Measurements from ENCODE around the gene LPP.
A peak's percentile ranks its signal among the peaks of the same experiment; 100 is the strongest.

LPP gene

DNA sequence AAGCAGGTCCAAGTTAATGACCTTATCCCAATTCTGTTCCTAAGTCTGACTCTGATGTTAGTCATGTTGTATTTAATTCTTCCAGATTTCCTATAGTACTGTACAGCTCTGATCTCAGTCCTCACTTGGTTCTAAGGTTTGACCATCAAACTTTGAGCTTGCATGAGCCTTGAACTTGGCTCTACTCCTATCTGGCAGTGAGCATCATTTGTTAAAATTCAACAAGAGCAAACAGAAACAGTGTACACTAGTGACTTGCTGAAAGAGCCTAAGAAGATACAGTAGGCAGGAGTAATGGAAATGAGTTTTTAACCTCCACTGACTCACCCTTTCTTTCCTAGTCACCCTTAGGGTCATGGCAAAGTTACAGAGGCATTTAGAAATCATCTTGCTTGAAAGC is 566.7 kb downstream of the LPP start:
- no peak for DNase-seq (ENCODE audit: low read depth)

GRCh38 chr3:188721312-188721711 is 567.4 kb downstream of the LPP start:
- no peak for DNase-seq (ENCODE audit: low read depth)

DNA sequence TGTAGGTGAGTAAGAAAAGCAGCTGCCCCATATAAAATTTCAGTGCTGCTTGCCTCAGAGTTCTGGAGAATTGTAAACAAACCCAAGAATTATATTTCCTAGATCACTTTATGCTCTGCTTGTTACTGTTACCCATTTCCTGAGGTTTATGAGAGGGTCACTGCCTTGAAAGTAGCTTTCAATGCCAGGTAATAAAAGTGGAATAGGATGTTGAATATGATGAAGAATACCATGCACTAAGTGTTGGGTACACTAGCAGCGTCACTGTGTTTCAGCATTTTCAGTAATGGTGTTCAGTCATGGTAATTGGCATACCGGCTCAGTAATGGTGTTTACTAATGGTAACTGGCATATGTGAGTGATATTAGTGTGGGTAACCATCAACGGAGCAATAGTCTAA is 568.0 kb downstream of the LPP start:
- no peak for DNase-seq (ENCODE audit: low read depth)

DNA sequence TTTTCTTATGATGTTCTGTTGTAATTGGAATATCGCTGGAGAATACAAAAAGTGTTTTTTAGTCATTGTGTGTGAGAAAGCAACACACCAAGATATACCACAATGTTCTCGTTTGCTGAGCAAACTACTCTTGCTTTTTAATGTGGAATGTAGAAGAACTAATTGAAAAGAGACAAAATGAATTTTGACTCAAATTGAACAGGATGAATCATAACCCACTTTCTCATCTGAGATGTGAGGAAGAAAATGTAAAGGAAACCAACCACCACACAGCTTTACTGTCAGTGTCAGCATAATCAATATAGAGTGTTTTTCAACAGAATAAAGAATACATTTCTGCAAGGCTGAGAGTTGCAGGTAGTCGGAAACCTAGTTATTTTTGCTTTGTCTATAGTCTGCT is 569.0 kb downstream of the LPP start:
- no peak for DNase-seq (ENCODE audit: low read depth)

DNA sequence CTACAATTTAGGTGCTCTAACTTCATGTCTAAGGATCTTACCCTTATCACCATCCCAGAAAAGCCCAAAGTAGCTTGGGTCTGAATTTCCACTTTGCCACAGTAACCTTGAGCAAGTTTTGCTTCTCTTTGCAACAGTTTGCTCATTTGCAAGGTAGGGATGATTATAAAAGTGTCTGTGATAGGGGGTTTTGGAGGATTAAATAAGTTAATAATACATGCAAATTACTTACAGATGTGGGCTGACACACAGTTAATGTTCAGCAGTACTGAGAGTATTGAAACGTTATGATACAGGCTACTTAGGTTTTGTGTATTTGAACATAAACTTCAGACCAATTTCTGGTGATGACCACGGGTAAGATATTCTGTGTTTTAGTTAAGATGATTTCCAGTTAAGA is 573.1 kb downstream of the LPP start:
- DNase-seq (ENCODE audit: low read depth) = no peak

DNA sequence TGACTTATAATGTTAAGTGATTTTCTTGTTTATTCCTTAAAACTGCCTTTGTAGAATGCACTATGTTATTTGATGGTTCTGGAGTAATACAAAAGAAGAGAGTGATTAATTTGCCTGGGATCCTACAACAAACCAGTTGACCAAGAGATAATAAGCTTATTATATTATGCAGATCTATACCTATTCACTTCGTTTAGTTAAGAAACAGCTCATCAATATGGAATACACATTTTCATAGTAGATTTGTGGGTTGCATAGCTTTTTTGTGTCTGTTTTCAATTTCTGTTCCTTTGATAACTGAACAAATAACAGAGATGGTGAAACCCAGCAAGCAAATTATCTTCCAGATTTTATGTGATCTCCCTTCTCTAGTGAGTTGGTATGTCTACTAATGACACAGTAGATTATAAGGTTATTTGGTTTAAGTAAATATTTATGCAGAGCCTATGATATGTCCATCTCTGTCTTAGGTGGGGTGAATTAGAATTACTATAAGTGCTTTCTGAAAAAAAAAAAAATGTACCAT is 574.5 kb downstream of the LPP start:
- no peak for DNase-seq (ENCODE audit: low read depth)

DNA sequence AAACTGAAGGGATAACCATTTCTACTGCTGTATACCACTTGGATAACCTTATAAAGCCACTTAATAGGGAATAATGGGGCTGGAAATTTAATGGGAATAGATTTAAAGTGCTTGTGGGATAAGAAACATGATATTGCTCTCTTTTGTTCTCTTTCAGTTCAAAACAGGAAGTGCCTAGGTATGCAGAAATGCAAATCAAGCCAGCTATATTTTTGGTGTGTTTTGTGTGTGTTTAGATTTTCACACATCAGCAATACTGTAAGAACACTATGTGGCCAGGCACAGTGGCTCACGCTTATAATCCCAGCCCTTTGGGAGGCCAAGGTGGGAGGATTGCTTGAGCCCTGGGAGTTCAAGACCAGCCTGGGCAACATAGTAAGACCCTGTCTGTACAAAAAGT is 575.5 kb downstream of the LPP start:
- DNase-seq (ENCODE audit: low read depth) = no peak

GRCh38 chr3:188734395-188734794 is 580.4 kb downstream of the LPP start:
- no peak for DNase-seq (ENCODE audit: low read depth)

- no peak for DNase-seq (ENCODE audit: low read depth)
Observed at GRCh38 chr3:188739511-188739910, 585.6 kb downstream of the LPP start.

GRCh38 chr3:188740010-188740409 is 586.1 kb downstream of the LPP start:
- DNase-seq (ENCODE audit: low read depth) = no peak

GRCh38 chr3:188742755-188743550 is 589.0 kb downstream of the LPP start:
- DNase-seq (ENCODE audit: low read depth) = no peak

- DNase-seq (ENCODE audit: low read depth) = no peak
Observed at GRCh38 chr3:188744166-188744565, 590.2 kb downstream of the LPP start.

DNA sequence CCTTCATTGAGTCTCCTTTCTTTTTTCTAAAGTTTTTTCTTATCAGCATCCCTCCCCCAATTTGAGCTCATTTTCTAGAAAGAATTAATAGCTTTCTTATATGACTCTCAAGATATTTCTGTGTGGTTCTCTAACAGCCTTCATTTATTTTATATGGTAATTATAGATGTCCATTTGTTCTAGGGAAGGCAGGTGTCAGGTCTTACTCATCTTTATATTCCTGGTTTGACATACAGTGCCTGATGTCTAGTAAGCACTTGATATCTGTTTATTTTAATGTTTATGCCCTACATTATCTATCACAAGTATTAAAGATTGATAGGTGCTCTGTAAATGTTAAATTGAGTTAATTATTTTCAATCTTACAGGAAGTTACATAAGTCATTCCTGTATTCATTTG is 591.1 kb downstream of the LPP start:
- no peak for DNase-seq (ENCODE audit: low read depth)

DNA sequence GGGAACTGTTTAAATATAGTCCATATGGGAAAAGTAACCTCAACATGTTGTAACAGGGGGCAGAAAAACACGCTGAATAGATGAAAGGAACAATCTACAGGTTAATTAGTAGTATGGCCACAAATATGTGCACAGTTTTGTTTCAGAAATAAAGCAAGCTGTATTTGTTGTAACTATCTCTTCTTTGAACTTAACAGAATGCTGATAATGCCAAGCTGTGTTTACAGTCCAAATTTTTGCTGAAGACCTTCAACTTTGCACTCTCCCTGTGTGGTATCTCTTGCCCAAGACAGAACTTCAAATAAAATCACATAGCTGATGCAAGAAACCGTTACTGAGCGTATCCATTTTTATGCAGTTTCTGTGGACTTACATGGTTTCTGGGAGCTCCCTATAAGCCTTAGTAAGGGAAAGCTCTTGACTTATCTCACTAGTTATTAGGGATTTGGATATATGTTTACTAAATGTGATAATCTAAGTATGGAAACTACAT is 592.4 kb downstream of the LPP start:
- DNase-seq (ENCODE audit: low read depth) = no peak

DNA sequence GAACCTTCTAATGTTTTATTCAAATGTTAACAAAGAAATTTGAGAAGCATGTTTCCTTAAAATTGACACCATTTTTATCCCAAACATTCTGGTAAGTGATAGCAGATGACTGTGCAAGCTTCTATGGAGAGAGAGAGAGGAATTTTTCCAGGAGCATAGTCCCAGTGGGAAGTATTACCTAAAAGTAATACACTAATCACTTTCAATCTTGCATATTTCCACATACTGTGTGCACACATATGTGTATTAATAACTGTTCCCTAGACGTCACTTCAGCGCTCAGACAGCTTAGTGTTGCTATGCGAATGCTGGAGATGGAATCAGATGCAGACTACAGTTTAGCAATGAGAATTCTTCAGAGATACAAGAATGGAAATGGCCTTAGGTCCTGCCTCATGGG is 593.5 kb downstream of the LPP start:
- DNase-seq (ENCODE audit: low read depth) = no peak

DNA sequence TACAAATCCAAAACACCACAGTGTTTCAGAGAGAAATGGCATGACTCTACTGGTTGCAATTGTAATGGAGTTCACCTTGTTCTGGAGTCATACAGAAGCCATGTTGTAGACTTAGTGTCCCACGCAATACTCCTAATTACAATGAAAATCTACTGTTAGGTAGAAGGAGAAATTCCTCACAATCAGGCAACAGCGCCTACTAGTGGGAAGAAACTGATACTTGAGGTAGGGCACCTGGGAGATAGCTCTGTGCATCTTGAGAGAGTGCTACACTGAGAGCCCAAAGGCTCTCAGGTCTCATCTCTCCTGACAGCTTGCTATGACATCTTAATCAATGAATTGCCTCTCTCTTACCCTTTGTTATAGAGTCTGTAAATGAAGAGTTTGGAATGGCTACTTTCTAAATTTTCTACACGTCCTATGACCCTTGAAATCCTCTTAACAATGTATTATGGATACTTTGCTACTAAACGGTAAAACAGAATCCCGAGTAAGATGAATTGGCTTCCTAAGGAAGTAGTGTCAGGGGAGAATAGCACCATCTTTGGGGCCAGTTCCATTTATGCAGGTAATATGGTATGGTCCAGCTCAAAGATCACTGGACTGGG is 595.2 kb downstream of the LPP start:
- DNase-seq (ENCODE audit: low read depth) = peak; percentile 3

GRCh38 chr3:188749830-188750229 is 595.9 kb downstream of the LPP start:
- DNase-seq (ENCODE audit: low read depth) = no peak

DNA sequence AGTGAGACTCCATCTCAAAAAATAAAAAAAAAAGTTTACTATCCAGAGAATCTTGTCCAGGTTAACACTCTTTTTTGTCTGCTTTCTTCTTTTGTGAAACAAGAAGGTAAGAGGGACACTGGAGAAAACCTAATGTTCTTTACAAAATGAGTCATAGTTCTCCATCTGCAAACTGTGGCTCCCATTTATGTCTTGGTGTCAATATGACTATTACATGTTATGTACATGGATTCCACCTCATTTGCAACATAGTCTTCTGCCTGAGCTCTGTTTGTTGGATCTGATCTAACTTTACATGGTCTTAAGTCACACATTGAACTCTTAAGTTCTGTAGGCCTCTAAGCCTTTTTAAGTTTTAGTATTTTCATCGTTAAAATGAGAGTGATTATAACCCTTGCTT is 596.7 kb downstream of the LPP start:
- no peak for DNase-seq (ENCODE audit: low read depth)

GRCh38 chr3:188752850-188753249 is 598.9 kb downstream of the LPP start:
- DNase-seq (ENCODE audit: low read depth) = no peak

DNA sequence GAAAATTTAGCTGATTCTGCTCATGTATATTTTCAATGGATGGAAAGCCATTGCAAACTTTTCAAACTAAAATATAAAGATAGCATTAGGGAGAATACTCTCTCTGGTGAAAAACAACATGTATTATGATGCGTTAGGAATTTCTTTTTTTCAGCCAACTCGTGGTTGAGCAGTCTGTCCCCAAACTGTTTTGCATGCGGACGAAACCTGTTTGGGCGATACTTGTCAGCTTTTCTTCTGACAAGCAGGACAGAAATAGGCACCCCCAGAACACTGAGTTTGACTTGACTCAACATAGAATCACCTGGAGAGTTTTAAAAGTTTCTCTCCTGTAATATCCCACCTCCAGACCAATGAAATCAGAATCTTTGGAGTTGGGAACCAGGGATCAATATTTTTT is 600.3 kb downstream of the LPP start:
- no peak for DNase-seq (ENCODE audit: low read depth)

DNA sequence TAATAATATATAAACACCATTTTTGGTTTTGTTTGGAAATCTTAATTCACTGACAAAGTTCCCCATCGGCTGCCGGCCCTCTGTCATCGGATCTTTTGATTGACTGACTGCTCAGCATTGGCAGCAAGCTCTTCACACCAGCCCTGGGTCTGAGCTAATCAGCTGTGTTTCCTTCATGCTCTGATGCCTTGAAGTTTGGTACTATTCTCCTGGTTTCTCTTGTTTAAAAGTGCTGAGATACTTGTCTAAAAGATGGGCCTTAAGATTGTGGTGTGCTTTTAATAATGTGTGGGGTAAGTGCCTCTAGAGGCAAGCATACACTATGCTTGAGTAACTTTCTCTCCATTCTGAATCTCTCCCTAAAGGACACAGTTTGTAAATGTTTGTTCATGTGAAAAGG is 602.3 kb downstream of the LPP start:
- no peak for DNase-seq (ENCODE audit: low read depth)

DNA sequence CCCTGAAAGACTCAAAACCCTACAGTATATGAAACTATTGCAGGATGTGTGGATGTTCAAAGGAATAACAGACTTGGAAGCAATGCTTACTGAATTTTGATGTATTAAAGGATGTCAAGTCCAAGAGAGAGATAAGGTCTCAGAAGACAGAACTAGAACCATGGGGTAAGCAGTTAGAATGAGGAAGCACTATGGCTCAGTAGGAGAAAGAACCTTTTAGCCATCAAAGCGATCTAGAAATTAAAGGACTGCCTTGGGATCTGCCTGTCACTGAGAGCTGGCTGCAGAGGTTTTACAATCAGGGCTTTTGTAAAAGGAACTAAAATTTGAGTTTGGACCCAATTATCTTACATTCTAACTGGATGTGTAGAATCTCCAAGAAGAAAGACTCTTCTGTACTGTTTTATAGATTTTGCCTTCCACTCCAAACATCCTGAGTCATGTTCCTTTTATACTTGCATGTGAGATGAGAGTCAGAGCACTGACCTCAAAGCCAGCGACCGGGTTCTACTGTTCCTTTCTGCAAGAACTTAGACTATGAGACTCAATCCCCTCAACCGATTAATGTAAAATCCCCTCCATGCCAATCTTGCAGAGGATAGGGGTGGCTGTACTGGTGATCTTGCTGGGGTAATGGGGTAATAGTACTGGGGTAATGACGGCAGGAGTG is 605.5 kb downstream of the LPP start:
- no peak for DNase-seq (ENCODE audit: low read depth)

- no peak for DNase-seq (ENCODE audit: low read depth)
Observed at GRCh38 chr3:188760408-188760807, 606.5 kb downstream of the LPP start.

Measured in stimulated activated CD8-positive, alpha-beta memory T cell treated with anti-CD3 and anti-CD28 coated beads, Interleukin-12 subunit alpha, Interleukin-12 subunit beta, amount 100 ng/mL, for 4 hours (primary cell).